Omental fat pad (tissue), 4 donors: Measurements from ENCODE around the gene FES. TPM values are rescaled to one million over a fixed set of nuclear protein-coding genes. Genes with fewer than 3 reads are reported as not detected.
A peak's percentile ranks its signal among the peaks of the same experiment; 100 is the strongest.

Experiments
- ATAC-seq: fragments of 150-250 bp; one replicate; pipeline ENCODE4 v1.9.1; 2016; ENCODE audit warnings: mild to moderate bottlenecking, moderate library complexity; ENCODE audit not compliant: low FRiP score
- DNase-seq: peaks from one replicate; pipeline ENCODE4 v3.0.0-alpha.2; 2019; ENCODE audit warnings: low spot score
- CTCF ChIP-seq, 3 donors: fragments of 450-650 bp; IDR thresholded peaks; one replicate each; pipeline ENCODE4 v1.5.1; 2016 to 2017; ENCODE audit warnings: antibody characterized with exemption in 3 of 3, mild to moderate bottlenecking in 3 of 3, moderate library complexity in 2 of 3
- total RNA-seq, 4 donors: library from RNA; depleted of rRNA; stranded (reverse); fragments of >200 nt; gene quantifications; one replicate each; pipeline ENCODE4 v1.1.0, GENCODE V29; 2016

FES gene
- total RNA-seq, 4 donors from 2014 or later = 57.0 to 146 (median 77.2) TPM

- no peak for DNase-seq
- TF ChIP-seq CTCF (IDR thresholded peaks at IDR 0.05) = no peak
- no peak for ATAC-seq
Observed at GRCh38 chr15:90910441-90911301, 26.4 kb downstream of the FES start.

- DNase-seq (no peak), ATAC-seq (peak; percentile 5)
- no peak for TF ChIP-seq CTCF (IDR thresholded peaks at IDR 0.05)
Observed at GRCh38 chr15:90911302-90911623, 27.0 kb downstream of the FES start.

- DNase-seq (no peak), ATAC-seq (no peak)
- TF ChIP-seq CTCF (IDR thresholded peaks at IDR 0.05) = no peak
Observed at GRCh38 chr15:90911906-90912769, 27.8 kb downstream of the FES start.

GRCh38 chr15:90912770-90913075, 28.4 kb downstream of the FES start:
- ATAC-seq (no peak), DNase-seq (no peak)
- no peak for TF ChIP-seq CTCF (IDR thresholded peaks at IDR 0.05)

GRCh38 chr15:90913398-90913944, 29.2 kb downstream of the FES start:
- DNase-seq (no peak), ATAC-seq (no peak)
- no peak for TF ChIP-seq CTCF (IDR thresholded peaks at IDR 0.05)

GRCh38 chr15:90914305-90915080, 30.2 kb downstream of the FES start:
- no peak for ATAC-seq
- no peak for TF ChIP-seq CTCF (IDR thresholded peaks at IDR 0.05)
- no peak for DNase-seq
